Renal cortical epithelial cell (primary cell): Measurements from ENCODE around the gene MRPL40. TPM values are rescaled to one million over a fixed set of nuclear protein-coding genes. Genes with fewer than 3 reads are reported as not detected.

Source experiments
- DNase-seq: peaks from one replicate; pipeline ENCODE4 v3.0.0-alpha.2; 2011; ENCODE audit warnings: low read depth
- total RNA-seq: library from RNA; depleted of rRNA; stranded (reverse); fragments of >200 nt; gene quantifications from 2 replicates; pipeline ENCODE4 v1.2.3, GENCODE V29; 2014

Gene MRPL40
- total RNA-seq, 1 donor from 2014 or later, result 29.5 TPM

DNA sequence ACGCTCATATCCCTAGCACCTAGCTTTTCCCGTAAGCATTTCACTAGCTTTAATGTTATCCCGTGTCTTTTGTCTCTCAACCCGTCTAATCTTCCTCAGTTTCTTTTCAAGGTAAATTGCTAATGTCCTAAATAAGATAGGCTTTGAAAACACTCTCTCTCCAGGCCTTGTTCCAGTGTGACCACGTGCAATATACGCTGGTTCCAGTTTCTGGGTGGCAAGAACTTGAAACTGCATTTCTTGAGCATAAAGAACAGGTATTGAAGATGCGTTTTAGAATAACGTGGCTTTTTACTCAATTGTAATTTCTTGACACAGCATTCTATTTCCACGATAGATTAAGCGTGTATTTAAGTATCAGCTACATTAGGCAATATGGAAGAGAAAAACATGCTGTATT, 48.4 kb downstream of the MRPL40 start:
- no peak for DNase-seq

GRCh38 chr22:19482297-19482696, 50.0 kb downstream of the MRPL40 start:
- DNase-seq, result no peak

DNA sequence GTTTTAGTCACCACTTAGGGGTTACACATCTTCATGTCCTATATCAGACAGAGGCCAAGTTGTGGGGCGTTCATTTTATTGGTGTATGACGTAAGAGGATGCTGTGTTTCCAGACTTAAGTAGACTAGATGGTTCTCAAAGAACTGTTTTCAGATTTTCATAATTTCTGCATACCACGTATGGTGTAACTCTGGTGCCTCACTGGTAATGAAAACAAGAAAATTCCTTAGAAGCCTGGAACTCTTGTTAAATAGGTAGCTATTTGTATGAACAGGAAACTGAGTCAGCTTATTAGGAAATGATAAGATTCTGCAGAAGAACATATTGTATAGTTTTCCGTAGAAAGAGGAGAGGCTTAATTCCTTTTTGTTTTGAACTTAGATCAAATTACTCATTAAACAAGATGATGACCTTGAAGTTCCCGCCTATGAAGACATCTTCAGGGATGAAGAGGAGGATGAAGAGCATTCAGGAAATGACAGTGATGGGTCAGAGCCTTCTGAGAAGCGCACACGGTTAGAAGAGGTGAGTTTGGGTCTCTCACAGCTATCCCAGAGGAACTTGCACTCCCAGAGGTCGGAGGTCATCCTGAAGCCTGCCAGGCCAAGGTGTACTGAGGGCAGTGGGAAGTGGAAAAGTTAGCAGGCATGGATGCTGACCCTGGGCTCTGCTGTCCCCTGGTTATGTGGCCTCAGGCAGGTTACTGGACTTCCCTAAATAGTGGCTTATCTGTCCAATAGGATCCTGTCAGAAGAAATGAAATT, 51.3 kb downstream of the MRPL40 start:
- DNase-seq, result no peak

Other genes with a start within 250 kb of the MRPL40 start
- 9.4 and 24.5 TPM in 2 replicates for gene CLTCL1, start 140.8 kb upstream of the MRPL40 start, total RNA-seq
- 21.2 and 41.5 TPM in 2 replicates for gene HIRA, start 812 bp upstream of the MRPL40 start, total RNA-seq
- 21.2 and 38.2 TPM in 2 replicates for gene C22orf39, start 15.2 kb downstream of the MRPL40 start, total RNA-seq
- 44.9 and 84.4 TPM in 2 replicates for gene UFD1, start 46.6 kb downstream of the MRPL40 start, total RNA-seq
- 0.70 and 19.3 TPM in 2 replicates for gene CDC45, start 47.4 kb downstream of the MRPL40 start, total RNA-seq
- 1.3 and 1.9 TPM in 2 replicates for gene CLDN5, start 91.9 kb downstream of the MRPL40 start, total RNA-seq